ENCODE measurements around the gene TRIM68.

GRCh38 chr11:4611986-4612385, 4.0 kb upstream of the TRIM68 start:
- TF ChIP-seq POLR2A (IDR thresholded peaks at IDR 0.05) (no peak), POLR2AphosphoS5 (IDR thresholded peaks at IDR 0.05) (no peak), EP300 (IDR thresholded peaks at IDR 0.05) (no peak)
- TF ChIP-seq, protein P1, sequence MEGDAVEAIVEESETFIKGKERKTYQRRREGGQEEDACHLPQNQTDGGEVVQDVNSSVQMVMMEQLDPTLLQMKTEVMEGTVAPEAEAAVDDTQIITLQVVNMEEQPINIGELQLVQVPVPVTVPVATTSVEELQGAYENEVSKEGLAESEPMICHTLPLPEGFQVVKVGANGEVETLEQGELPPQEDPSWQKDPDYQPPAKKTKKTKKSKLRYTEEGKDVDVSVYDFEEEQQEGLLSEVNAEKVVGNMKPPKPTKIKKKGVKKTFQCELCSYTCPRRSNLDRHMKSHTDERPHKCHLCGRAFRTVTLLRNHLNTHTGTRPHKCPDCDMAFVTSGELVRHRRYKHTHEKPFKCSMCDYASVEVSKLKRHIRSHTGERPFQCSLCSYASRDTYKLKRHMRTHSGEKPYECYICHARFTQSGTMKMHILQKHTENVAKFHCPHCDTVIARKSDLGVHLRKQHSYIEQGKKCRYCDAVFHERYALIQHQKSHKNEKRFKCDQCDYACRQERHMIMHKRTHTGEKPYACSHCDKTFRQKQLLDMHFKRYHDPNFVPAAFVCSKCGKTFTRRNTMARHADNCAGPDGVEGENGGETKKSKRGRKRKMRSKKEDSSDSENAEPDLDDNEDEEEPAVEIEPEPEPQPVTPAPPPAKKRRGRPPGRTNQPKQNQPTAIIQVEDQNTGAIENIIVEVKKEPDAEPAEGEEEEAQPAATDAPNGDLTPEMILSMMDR (IDR thresholded peaks at IDR 0.05) = no peak

Measured in sigmoid colon (tissue), 4 donors.